Pons (tissue), 1 donor: Measurements from ENCODE around the gene SLC46A3.
"Not testable (repeated sequence)": the region's sequence is repeated elsewhere in the genome, so short reads cannot be mapped to it uniquely, and the experiment has no call there.

ENCODE experiments used
- DNase-seq: peaks from one replicate; pipeline ENCODE4 v3.0.0-alpha.2; 2016; ENCODE audit warnings: low spot score

Gene SLC46A3

GRCh38 chr13:28730762-28731161, 12.0 kb upstream of the SLC46A3 start:
- DNase-seq: no peak

GRCh38 chr13:28729541-28729940, 10.8 kb upstream of the SLC46A3 start:
- DNase-seq: no peak

GRCh38 chr13:28728642-28729041, 9.9 kb upstream of the SLC46A3 start:
- no peak for DNase-seq

- DNase-seq: no peak
These were observed 6.4 kb upstream of the SLC46A3 start for GRCh38 chr13:28725046-28725610.

- DNase-seq: no peak
These were observed 5.0 kb upstream of the SLC46A3 start for GRCh38 chr13:28723806-28724205.

DNA sequence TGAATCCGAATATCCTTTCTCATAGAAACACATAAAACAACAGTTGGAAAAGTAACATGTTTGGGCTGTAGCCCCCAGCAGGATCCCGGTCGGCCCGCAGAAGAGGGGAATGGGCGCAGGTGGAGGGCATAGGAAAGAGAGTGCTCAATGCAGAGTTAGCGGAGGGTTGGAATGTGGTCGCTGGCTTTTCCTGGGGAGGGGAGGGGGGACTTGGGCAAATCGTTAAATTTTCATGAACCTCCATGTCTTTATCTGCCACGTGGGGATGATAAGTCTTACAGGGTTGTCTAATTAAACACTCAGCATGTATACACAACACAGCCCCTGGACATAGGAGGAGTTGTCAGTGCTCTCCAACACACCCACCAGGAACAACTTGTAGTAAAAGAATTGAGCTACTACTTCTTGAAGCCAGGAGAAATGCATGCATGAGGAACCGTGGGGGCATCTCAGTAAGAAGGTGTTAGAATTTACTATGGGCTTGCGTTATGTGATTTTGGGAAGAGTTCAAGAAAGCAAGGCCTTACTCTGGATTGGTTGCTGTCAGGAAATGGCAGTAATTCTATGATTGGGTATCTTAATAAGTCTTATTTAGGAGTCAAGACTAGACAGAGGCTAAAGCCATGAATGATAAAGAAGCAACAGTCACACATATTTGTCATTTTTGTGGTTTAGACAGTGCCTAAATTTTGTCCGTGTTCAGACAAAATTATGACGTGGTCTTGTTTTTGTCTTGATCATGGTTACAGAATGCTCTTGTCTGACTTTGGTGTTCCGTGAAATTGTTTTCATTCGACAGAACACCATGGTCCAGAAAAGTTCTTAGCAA, 671 bp upstream of the SLC46A3 start:
- DNase-seq: peak; percentile 41

DNA sequence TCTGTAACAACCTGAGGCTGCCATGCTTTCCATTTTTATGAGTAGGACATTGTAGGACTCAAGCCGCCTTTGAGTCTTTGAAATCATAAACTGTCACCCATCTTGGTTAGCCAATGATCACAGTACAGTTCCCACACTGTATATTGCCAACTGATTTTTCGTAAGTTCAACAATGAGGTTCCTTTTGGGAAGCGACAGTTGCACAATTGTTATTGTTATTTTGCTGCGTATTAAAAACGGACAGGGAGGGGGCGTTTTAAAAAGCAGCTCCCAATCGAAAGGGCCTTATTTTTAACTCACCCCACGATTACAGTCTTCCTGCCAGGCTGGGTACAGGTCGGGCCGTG, 601 bp downstream of the SLC46A3 start:
- peak; percentile 65 for DNase-seq

- peak; percentile 8 for DNase-seq
These were observed 1.6 kb downstream of the SLC46A3 start for GRCh38 chr13:28717170-28717569.

GRCh38 chr13:28716511-28716910, 2.3 kb downstream of the SLC46A3 start:
- peak; percentile 26 for DNase-seq

GRCh38 chr13:28714651-28715050, 4.1 kb downstream of the SLC46A3 start:
- DNase-seq: no peak

- DNase-seq: no peak
These were observed 8.6 kb downstream of the SLC46A3 start for GRCh38 chr13:28710161-28710560.

DNA sequence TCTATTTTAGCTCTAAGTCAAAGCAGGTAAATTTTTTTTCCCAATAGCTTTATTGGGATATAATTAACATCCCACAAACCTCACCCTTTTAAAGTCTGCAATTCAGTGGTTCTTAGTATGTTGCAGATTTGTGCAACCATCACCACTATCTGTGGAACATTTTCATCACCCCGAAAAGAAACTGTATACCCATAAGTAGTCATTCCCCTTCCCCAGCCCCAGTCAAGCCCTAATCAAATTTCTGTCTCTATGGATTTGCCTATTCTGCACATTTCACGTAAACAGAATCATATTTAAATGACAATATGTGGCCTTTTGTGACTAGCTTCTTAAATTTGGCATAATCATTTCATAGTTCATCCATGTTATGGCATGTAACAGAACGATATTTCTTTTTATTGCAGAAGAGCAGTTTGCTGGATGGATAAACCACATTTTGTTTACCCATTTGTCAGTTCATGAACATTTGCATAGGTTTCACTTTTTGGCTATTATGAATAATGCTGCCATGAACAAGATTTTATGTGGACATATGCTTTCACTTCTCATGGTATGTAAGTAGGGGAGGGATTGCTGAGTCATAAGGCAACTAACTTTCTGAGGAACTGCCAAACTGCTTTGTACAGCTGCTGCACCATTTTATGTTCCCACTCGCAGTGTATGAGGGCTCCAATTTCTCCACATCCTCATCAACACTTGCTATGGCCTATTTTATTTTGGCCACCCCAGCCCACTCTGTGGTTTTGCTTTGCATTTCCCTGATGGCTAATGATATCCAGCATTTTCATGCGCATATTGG, 10.9 kb downstream of the SLC46A3 start:
- peak; percentile 71 for DNase-seq

- peak; percentile 15 for DNase-seq
These were observed 13.2 kb downstream of the SLC46A3 start for GRCh38 chr13:28705461-28706083.

DNA sequence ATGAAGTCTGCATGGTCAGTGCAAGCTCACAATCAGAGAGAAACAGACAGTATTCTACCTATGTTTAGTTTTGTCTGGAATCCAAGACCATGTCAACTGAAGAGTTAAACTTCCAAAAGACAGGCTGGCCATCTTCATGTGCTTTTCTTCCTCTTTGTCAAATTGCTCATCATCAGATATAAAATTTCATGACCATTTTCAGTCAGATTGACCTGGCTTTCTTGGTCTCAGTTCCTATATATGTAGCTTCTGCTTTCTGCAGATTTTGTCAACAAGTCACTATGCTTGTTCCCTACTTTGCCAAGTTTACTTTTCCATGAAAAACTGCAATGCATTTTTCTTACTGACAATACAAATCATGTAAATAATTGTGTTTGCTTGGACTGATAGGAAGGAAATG, 13.9 kb downstream of the SLC46A3 start:
- DNase-seq: peak; percentile 24

GRCh38 chr13:28704282-28704681, 14.5 kb downstream of the SLC46A3 start:
- DNase-seq: no peak

DNA sequence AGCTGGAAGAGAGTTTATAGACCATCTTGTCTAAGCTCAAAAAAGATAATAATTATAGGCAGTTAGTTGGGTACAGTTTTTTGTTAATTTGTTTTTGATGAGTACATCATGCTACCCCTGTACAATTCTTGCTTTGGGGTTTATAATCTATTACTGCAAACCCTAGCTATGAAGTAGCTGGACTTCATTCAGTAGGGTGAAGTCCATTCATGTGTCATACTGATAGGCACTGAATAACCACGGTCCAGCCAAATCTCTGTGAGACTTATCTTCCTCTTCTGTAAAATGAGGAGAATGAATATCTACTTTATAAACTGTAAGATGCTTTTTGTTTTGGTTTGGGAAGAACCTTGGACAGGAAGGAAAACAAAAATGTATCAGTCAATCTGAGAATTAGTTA, 19.5 kb downstream of the SLC46A3 start:
- DNase-seq: no peak

GRCh38 chr13:28697441-28697840, 21.3 kb downstream of the SLC46A3 start:
- DNase-seq: no peak

DNA sequence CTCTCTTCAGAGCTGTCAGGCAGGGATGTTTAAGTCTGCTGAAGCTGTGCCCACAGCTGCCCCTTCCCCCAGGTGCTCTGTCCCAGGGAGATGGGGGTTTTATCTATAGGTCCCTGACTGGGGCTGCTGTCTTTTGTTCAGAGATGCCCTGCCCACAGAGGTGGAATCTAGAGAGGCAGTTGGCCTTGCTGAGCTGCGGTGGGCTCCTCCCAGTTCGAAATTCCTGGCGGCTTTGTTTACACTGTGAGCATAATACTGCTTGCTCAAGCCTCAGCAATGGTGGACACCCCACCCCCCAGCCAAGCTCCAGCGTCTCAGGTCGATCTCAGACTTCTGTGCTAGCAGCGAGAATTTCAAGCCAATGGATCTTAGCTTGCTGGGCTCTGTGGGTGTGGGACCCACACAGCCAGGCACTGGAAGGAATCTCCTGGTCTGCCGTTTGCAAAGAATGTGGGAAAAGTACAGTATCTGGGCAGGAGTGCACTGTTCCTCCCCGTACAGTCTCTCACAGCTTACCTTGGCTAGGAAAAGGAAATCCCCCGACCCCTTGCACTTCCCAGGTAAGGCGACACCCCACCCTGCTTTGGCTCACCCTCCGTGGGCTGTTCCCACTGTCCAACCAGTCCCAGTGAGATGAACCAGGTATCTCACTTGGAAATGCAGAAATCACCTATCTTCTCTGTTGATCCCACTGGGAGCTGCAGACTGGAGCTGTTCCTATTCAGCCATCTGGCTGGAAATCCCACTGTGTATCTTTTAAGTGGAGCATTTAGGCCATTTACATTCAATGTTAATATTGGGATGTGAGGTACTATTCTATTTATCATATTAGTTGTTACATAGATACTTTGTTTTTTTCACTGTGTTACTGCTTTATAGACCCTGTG, 24.9 kb downstream of the SLC46A3 start:
- DNase-seq: not testable (repeated sequence)

- no peak for DNase-seq
These were observed 32.9 kb downstream of the SLC46A3 start for GRCh38 chr13:28685892-28686291.

DNA sequence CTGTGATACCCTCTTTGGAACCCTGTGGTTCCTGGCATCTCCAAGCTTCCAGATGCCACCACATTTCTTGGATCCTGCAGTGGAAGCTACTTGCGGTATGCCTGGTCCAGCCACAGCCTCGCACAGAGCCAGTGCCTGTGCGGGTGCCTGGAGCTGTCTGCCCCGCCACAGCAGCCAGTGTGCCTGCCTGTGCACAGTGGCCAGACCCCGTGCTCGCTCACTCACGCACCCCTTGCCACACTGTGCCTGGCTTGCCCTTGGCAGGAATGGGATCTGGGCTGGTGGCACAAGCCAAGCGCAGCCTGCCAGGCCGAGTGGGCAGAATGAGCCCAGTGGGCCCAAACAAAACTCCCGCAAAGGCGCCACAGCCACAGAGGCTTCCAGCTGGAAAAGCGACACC, 33.7 kb downstream of the SLC46A3 start:
- no peak for DNase-seq

GRCh38 chr13:28684257-28684656, 34.5 kb downstream of the SLC46A3 start:
- DNase-seq: no peak

DNA sequence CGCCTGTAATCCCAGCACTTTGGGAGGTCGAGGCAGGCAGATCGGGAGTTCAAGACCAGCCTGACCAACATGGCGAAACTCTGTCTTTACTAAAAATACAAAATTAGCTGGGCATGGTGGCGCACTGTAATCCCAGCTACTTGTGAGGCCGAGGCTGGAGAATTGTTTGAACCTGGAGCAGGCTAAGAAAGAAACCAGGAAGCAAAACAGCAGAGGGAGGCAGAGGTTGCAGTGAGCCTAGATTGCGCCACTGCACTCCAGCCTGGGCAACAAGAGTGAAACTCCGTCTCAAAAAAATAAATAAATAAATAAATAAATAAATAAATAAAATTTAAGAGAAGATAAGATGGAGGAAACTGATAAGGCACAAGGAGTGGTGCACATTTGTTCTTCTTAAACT, 35.6 kb downstream of the SLC46A3 start:
- not testable (repeated sequence) for DNase-seq
